Astrocyte (in vitro differentiated cells and primary cell): ENCODE results near the gene ABT1.

Experiments
- EZH2 ChIP-seq: IDR thresholded peaks from 2 replicates; pipeline ENCODE4 v1.6.1; 2012; ENCODE audit warnings: mild to moderate bottlenecking, low read length, inconsistent platforms; ENCODE audit not compliant: insufficient read depth
- TF ChIP-seq, protein P1 (sequence below): IDR thresholded peaks from 2 replicates; pipeline ENCODE4 v1.5.1; 2011; ENCODE audit warnings: low read depth, mild to moderate bottlenecking, inconsistent platforms, low read length, moderate library complexity; ENCODE audit not compliant: insufficient read depth

DNA sequence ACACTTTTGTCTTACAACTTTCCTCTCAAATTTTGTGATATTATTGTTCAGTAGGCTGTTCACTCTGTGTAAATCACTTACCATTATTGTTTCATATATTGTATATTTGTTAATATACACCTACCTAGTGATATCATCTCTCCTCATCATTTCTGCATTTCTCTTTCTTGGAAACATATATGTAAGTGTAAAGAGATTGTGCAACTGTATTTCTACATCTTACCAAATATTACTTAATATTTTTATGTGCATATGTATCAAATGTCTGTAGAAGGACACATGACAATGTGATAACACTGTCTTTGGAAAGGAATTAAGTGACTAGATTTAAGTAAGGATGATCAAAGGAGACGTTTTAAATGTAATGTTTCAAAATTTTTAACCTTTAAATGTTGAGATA is 32.6 kb downstream of the ABT1 start:
- TF ChIP-seq, protein P1, sequence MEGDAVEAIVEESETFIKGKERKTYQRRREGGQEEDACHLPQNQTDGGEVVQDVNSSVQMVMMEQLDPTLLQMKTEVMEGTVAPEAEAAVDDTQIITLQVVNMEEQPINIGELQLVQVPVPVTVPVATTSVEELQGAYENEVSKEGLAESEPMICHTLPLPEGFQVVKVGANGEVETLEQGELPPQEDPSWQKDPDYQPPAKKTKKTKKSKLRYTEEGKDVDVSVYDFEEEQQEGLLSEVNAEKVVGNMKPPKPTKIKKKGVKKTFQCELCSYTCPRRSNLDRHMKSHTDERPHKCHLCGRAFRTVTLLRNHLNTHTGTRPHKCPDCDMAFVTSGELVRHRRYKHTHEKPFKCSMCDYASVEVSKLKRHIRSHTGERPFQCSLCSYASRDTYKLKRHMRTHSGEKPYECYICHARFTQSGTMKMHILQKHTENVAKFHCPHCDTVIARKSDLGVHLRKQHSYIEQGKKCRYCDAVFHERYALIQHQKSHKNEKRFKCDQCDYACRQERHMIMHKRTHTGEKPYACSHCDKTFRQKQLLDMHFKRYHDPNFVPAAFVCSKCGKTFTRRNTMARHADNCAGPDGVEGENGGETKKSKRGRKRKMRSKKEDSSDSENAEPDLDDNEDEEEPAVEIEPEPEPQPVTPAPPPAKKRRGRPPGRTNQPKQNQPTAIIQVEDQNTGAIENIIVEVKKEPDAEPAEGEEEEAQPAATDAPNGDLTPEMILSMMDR, result no peak
- no peak for TF ChIP-seq EZH2
